SK-N-MC (cell line): ENCODE data around the gene OLFML2A.

Experiments used
- DNase-seq: peaks from one replicate; pipeline ENCODE4 v3.0.0-alpha.2; 2011; ENCODE audit warnings: low read depth, low spot score
- H3K27ac ChIP-seq: fragments of 200-600 bp; sonication (generic); 2 replicates; pipeline ENCODE4 v1.5.1; 2016; ENCODE audit warnings: mixed run types
- H3K36me3 ChIP-seq: fragments of 200-600 bp; sonication (generic); 2 replicates; pipeline ENCODE4 v1.6.1; 2017; ENCODE audit warnings: antibody characterized with exemption, low read length, mixed read lengths; ENCODE audit not compliant: insufficient read depth
- H3K4me3 ChIP-seq: fragments of 200-600 bp; sonication (generic); 2 replicates; pipeline ENCODE4 v1.5.1; 2016
- H3K9ac ChIP-seq: fragments of 200-600 bp; sonication (generic); 2 replicates; pipeline ENCODE4 v1.8.0; 2017; ENCODE audit warnings: mixed run types, mixed read lengths; ENCODE audit not compliant: insufficient read length
- H3K9me3 ChIP-seq: fragments of 200-600 bp; sonication (generic); 2 replicates; pipeline ENCODE4 v1.6.1; 2017; ENCODE audit warnings: low read depth, mild to moderate bottlenecking, antibody characterized with exemption, low read length, moderate library complexity, mixed read lengths
- EZH2 ChIP-seq: fragments of 200-600 bp; sonication (generic); IDR thresholded peaks from one replicate; pipeline ENCODE4 v1.6.1; 2017; ENCODE audit warnings: antibody characterized with exemption
- FOXP2 ChIP-seq: optimal IDR thresholded peaks from 2 replicates; pipeline ENCODE3; 2011; ENCODE audit warnings: mild to moderate bottlenecking, moderate library complexity; ENCODE audit not compliant: insufficient read depth; ENCODE audit errors: extremely low read length, control extremely low read depth
- POLR2AphosphoS5 ChIP-seq: IDR thresholded peaks from 2 replicates; pipeline ENCODE4 v1.6.1; 2012; ENCODE audit warnings: mild to moderate bottlenecking, low read depth, low read length, borderline replicate concordance

Gene OLFML2A

GRCh38 chr9:124788542-124789217 lies 11.7 kb downstream of the OLFML2A start:
- Histone ChIP-seq H3K27ac (no peak overlapping the region), H3K9me3 (no peaks in the 10 kb centered on the region), H3K36me3 (no peaks in the 10 kb centered on the region), H3K4me3 (no peak overlapping the region), H3K9ac (no peak overlapping the region)
- DNase-seq = no peak
- TF ChIP-seq FOXP2 = no peak
- no peak for TF ChIP-seq EZH2
- no peak for TF ChIP-seq POLR2AphosphoS5

GRCh38 chr9:124789531-124789930 lies 12.6 kb downstream of the OLFML2A start:
- Histone ChIP-seq H3K36me3 (no peaks in the 10 kb centered on the region), H3K27ac (no peak overlapping the region), H3K9ac (no peak overlapping the region), H3K9me3 (no peaks in the 10 kb centered on the region), H3K4me3 (no peak overlapping the region)
- TF ChIP-seq EZH2 (no peak), FOXP2 (no peak), POLR2AphosphoS5 (no peak)
- no peak for DNase-seq

- Histone ChIP-seq H3K36me3 (no peaks in the 10 kb centered on the region), H3K4me3 (no peak overlapping the region), H3K27ac (no peak overlapping the region), H3K9me3 (no peaks in the 10 kb centered on the region), H3K9ac (no peak overlapping the region)
- no peak for TF ChIP-seq FOXP2
- no peak for TF ChIP-seq POLR2AphosphoS5
- no peak for TF ChIP-seq EZH2
- no peak for DNase-seq
These were observed 13.4 kb downstream of the OLFML2A start for GRCh38 chr9:124790301-124790700.

GRCh38 chr9:124790801-124791505 lies 14.0 kb downstream of the OLFML2A start:
- Histone ChIP-seq H3K36me3 (no peaks in the 10 kb centered on the region), H3K9me3 (no peaks in the 10 kb centered on the region), H3K4me3 (no peak overlapping the region), H3K9ac (no peak overlapping the region), H3K27ac (no peak overlapping the region)
- DNase-seq = no peak
- no peak for TF ChIP-seq EZH2
- TF ChIP-seq POLR2AphosphoS5 = no peak
- no peak for TF ChIP-seq FOXP2

- Histone ChIP-seq H3K4me3 (no peak overlapping the region), H3K9ac (no peak overlapping the region), H3K9me3 (no peaks in the 10 kb centered on the region), H3K27ac (no peak overlapping the region), H3K36me3 (no peaks in the 10 kb centered on the region)
- TF ChIP-seq FOXP2 = no peak
- no peak for TF ChIP-seq POLR2AphosphoS5
- no peak for TF ChIP-seq EZH2
- no peak for DNase-seq
These were observed 15.5 kb downstream of the OLFML2A start for GRCh38 chr9:124792257-124793014.

- TF ChIP-seq POLR2AphosphoS5 (no peak), FOXP2 (no peak)
- no peaks in the 10 kb centered on the region for H3K36me3 ChIP-seq
- no peak overlapping the region for H3K9ac ChIP-seq
- no peaks in the 10 kb centered on the region for H3K9me3 ChIP-seq
- no peak for DNase-seq
- H3K27ac ChIP-seq = no peak overlapping the region
- H3K4me3 ChIP-seq = no peak overlapping the region
These were observed 16.1 kb downstream of the OLFML2A start for GRCh38 chr9:124793015-124793541.

- H3K36me3 ChIP-seq = no peaks in the 10 kb centered on the region
- H3K27ac ChIP-seq = no peak overlapping the region
- H3K9ac ChIP-seq = no peak overlapping the region
- H3K9me3 ChIP-seq = no peaks in the 10 kb centered on the region
- no peak for DNase-seq
- TF ChIP-seq EZH2 = no peak
- TF ChIP-seq FOXP2 = no peak
- no peak overlapping the region for H3K4me3 ChIP-seq
These were observed 18.1 kb downstream of the OLFML2A start for GRCh38 chr9:124794902-124795491.

GRCh38 chr9:124795881-124796431 lies 19.0 kb downstream of the OLFML2A start:
- H3K9me3 ChIP-seq = no peaks in the 10 kb centered on the region
- H3K9ac ChIP-seq = no peak overlapping the region
- no peak for DNase-seq
- no peak overlapping the region for H3K4me3 ChIP-seq
- TF ChIP-seq EZH2 = no peak
- TF ChIP-seq FOXP2 = no peak
- TF ChIP-seq POLR2AphosphoS5 = no peak
- H3K36me3 ChIP-seq = no peaks in the 10 kb centered on the region
- H3K27ac ChIP-seq = peak overlapping the region; percentile 4; the same call in 1 of the 2 replicates
